HG03565 (cell line): ENCODE results near the gene SYCP3.

ENCODE experiments used
- ATAC-seq: cut with Tn5 transposase; IDR thresholded peaks from one replicate; pipeline ENCODE4 v1.9.1; 2021; ENCODE audit warnings: mild to moderate bottlenecking, moderate library complexity; ENCODE audit not compliant: unreplicated experiment

The SYCP3 gene

DNA sequence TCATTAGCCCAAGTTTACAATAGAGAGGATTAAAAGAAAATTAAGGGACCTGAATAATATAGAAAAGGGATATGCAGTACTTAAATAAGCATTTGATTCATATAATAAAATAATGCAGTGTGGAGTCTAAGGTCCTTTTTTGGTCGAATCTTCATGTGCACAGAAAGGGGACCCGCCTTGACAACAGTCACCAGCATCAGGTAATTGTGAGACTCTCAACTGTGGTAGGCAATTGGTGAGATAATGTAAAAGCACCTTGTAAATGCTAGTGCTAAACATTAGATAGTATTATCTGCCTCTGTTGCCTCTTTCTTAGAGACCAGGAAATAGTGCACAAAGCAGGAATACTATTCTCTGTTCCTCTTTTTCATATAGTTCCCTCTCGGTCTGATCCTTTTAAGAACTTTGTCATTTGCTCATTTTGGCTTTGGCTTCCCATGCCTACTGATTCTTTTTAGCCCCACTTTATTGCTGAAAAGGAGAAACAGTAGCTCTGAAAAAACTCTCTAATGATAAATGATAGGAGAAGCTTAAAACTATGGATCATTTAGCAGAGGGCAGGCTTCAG lies 24.3 kb downstream of the SYCP3 start:
- no peak for ATAC-seq

DNA sequence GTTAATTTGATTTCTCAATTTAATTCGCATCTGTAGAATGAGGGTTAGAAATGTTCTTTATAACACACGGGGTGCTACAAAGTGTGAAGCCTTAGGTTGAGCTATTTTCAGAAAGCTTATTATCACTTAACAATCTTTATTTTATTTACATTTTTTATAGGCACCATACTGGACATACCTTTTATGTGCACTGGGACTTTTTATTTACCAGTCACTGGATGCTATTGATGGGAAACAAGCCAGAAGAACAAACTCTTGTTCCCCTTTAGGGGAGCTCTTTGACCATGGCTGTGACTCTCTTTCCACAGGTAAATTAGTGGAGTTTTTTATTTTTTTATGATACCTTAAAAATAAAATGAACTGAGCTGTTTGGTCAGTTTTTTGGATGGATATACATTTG lies 25.3 kb downstream of the SYCP3 start:
- no peak for ATAC-seq

DNA sequence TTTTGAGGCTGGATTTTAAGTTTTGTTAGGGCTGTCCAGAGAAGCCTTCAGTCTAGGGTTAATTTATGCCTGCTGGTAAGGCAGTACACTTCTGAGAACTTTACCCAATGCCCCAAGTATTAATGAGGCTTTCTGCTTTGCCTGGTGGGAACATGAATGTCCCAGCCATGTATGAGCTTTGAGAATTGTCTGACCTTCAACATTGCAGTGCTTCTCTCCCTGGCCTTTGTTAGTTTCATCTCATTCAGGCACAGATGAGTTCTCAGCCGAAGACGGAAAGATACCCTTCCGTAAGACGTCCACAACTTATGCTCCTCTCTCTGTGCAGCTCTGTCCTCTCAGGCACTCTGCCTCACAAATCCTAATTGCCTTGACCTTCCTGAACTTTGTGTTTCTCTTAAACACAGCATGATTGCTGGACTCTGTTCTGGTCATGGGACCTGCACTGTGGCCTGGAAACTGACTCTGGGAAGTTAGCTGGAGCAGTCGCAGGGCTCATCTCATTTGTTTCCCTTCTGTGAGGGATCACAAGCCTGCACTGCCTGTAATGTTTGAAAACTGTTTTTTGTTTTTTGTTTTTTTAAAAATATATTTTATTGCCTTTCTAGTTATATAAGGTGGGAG lies 26.1 kb downstream of the SYCP3 start:
- no peak for ATAC-seq

DNA sequence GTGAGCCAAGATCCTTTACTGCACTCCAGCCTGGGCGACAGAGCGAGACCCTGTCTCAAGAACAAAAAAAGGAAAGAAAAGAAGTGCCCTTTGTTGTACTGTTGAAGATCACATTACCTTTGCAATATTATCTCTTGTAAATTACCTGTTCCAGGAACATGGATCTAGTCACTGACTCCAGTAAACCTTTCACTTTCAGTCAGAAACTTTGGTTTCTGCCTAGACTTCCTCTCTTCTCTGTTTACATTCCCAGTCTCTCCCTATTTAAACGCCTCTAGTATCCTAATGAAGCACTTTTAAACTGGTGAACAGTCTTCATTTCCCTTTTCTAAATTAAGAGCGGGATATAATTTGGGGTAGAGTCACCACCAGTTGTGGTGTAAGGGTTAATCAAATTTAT lies 29.0 kb downstream of the SYCP3 start:
- no peak for ATAC-seq

DNA sequence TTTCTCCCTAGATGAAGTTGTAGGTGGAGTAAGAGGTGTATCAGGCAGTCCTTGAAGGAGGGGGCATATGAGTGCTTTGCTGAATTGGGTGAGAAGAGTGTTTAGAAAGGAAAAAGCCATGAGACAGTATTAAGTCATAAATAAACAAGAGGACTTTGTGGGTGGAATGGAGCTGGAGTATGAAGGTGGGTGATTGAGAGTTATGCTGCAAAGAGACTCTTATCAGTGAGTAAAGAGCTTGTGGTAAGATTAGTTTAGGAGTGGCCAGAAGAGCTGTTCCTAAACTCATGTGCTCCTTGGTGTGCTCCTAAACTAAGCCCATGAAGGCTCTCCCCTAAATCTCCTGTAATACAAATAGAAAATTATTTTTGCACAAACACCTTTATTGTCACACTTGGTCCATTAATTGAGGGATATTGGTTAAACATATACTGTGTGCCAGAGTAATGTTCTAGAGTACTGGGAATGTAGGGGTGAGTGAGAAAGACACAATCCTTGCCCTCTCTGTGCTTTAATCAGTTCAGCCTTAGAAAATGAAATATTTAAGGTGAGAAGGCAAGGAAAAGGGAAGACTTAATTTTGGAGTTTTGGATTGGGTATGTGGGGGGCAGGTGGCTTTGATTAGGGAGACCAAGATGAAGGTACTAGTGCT lies 32.0 kb downstream of the SYCP3 start:
- ATAC-seq = no peak

DNA sequence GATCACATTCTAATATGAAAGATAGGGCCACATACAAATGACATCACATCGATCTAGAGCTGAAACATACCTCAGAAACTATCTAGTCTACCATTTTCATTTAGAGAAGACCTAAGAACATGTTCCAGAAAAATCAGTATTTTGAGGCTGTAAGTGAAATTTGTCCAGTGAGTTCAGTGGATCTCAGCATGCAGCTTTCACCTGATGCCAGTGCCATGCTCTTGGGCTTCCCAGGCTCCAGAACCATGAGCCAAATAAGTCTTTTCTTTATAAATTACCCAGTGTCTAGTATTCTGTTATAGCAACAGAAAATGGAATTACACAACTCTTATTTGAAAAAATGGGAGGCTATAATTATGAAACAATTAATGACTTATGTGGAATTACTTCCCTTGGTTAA lies 32.9 kb downstream of the SYCP3 start:
- no peak for ATAC-seq

DNA sequence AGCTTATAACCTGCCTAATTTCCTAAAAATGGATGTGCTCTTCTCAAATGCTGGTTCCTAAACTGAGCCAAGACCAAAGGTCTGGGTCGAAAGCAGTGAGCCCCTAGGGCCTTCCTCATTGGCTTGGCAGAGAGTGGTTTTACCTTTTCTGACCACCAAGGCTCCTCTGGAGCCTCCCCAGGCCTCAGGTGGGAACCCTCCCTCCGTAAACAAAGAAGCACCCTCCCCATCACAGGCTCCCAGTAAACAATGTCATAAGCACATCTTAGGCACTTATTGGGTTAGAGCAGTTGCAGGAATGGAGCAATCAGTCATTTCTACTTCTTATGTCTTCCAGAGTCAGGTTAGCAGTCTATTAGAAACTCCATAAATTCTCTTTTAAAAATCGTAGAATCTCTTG lies 35.8 kb downstream of the SYCP3 start:
- no peak for ATAC-seq

DNA sequence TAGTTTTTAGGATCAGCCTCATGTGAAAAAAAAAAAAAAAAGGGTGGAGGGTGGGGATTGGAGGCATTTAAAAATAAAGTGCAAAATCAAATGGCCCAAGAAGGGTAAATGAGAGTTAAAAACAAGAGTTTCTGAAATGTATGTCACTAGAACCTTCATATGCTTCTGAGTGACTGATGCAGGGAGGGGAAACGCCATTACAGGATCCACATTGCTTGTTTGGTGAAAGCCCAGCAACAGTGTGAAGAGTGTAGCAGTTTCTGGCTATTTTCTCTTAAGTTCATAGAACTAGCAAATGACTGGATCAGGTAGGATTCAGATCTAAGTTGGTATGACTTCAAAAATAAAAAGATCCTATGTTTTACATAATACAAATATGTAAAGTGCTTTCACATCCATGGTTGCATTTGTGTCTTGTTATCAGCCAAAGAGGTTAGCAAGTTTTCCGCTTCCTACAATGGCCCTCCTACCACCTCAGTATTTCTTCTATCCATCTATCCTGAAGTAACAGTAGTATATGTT lies 38.9 kb downstream of the SYCP3 start:
- no peak for ATAC-seq

DNA sequence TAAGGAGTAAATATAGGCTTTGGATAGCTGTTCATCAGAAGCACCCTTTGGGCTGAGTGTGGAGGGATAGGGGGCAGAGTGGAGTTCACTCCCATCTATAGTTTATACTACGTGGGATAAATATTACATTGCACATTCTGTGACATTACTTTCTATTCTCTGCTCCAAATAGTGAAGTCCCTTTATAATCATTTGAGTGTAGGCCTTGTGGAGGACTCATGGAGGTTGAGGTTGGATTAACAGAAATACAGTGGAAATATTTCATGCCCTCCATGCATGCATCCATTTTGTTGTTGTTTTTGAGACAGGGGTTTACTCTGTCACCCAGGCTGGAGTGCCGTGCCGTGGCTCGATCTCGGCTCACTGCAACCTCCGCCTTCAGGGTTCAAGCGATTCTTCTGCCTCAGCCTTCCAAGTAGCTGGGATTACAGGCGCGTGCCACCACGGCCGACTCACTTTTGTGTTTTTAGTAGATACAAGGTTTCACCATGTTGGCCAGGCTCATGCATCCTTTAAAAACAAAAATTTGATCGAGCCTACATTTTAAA lies 40.4 kb downstream of the SYCP3 start:
- ATAC-seq = no peak

DNA sequence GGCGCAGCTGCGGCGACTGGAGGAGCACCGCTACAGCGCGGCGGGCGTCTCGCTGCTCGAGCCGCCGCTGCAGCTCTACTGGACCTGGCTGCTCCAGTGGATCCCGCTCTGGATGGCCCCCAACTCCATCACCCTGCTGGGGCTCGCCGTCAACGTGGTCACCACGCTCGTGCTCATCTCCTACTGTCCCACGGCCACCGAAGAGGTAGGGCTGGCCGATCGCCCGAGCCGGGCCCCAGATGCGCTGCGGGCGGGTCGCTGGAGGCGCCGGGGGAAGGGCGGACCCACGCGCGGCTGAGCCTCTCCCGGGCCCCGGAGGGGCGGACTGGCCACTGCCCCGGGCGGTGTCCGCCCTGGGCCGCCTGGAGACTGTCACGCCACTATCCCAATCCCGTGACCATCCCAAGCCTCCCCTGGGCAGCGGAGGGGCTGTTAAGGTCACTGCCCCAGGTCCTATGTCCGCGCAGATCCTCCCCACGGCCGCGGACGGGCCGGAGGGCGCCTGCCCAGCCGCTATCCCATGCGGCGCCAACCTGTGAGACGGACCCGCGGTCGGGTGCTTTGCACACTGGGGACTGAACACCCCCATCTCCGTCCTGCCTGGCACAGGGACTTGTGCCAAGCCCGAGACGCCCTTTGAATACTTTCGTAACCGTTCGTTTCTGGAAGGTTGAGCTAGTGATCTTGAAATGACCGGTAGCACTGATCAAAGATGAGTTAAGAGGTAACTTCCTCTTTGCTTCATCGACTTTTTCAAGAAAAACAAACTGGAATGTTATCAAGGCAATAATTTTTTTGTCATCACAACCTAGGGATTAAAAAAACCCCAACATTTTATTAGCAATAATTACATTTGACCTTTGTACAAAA lies 41.1 kb downstream of the SYCP3 start:
- ATAC-seq = peak; percentile 12

DNA sequence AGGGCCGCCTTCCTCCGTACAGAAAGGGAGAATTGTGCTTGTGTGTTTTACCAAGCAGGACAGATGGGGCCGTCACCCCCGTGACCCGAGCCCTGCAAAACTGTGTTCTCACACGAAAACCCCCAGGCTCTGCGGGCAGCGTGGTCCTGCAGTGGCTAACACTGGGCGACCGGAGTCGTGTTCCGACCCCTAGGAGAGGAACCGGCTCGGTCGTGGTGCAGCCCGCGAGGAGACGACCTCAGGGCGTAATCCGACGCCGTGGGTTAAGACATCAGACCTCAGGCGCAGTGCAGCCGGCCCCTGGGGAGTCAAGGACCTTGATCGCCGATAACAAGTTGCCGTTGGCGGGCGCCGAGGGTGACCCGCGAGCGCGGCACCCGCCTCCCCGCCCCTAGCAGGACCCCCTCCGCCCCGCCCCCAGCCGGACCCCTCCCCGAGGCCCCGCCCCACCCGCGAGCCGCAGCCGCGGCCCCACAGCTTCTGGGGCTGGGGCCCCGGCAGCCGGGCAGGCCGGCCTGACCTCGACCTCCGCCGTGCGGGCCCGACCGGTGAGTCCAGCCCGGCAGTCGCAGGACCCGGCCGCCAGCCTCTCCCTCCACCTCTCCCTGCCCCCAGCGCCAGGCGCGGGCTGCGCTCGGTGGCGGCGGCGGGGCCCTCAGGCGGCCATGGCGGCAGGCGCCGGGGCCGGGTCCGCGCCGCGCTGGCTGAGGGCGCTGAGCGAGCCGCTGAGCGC lies 41.9 kb downstream of the SYCP3 start, which contains the start of gene CHPT1:
Gene CHPT1 (plus strand): TSS at position 444 of the 733 bp plus-strand sequence. CDS start 222 bp downstream, at position 666.
- peak; percentile 50 for ATAC-seq

DNA sequence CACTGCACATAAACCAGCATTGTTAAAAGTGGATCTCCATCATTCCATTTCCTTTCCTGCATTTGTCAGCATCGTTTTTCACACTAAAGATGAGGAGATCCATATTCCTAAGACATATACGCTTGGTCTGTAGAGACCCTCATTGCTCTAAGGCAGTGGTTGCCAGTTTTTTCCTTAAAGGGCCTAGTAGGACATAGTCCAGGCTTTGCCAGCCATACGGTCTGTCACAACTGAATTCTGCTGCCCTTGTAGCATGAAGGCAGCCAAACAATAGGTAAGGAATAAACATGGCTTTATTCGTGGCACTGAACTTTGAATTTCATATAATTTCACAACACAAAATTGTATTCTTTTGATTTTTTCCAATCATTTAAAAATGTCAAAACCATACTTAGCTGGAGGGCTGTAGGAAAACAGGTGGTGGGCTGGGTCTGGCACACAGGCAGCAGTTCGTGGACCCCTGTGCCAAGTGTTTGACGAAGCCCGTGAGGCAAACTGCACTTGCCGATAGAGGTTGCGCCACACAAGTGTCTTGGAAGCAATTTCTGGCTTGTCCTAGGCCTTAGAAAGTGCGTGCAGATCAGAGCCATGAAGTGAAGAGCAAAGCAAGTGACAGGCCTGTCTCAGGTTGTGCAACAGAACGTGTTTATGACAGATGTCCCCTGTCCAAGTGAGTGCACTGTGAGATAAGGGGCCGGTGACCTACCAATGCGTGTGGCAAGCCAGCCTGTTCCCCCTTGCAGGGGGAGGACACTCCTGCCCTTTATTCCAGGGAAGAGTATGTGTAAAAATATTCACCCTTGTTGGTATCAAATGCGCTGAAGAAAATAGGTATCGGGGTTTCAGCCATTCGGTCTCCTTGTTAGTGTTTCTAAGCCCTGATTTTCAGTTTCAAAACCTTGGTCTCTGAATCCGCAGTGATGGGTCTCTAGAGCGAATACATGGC lies 42.7 kb downstream of the SYCP3 start:
- ATAC-seq = peak; percentile 19

DNA sequence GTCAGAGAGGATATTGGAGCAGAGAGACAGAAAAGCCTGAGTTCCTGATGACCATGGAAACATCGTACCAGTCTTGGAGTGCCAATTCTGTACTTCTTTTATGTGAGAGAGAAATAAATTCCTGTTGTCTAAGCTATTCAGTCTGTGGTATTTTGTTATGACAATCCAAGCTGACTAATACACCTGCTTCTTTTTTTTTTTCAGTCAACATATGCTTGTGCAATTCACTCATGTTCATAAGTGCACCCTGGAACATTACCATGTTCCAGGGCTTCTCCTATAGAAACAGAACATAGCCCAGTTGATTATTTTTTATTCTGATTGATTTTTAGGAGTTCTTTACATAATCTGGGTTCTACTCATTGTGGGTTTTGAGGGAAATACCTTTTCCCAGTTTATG lies 43.6 kb downstream of the SYCP3 start:
- ATAC-seq = no peak

DNA sequence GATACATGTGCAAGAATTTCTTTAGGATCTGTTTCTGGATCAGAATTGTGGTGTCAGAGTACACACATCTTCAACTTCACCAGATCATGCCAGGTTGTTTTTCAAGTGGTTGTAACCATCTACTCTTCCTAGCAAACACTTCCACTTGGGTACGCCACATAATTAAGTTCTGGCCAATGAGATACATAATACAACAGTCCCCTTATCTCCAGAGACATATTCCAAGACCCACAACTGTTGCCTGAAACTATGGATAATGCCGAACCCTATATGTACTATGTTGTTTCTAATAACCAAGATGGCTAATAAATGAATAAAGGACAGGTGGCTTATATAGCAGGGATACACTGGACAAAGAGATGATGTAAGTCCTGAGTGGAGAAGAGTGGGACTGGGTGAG lies 44.3 kb downstream of the SYCP3 start:
- no peak for ATAC-seq

DNA sequence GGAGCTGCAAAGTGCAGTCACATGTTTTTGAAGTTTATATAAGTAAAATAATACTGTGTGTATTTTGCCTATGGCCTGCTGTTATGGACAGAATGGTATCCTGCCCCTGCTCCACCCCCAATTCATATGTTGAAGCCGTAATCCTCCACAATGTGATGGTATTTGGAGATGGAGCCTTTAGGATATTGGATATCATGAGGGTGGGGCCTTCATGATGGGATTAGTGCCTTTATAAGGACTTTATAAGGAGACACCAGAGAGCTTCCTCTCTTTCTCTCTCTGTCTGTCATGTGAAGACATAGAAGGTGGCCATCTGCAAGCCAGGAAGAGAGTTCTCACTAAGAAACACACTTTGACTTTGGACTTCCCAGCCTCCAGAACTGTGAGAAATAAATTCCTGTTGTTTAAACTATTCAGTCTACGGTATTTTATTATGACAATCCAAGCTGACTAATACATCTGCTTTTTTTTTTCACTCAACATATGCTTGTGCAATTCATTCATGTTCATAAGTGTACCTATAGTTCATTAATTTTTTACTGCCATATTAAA lies 44.9 kb downstream of the SYCP3 start:
- no peak for ATAC-seq

DNA sequence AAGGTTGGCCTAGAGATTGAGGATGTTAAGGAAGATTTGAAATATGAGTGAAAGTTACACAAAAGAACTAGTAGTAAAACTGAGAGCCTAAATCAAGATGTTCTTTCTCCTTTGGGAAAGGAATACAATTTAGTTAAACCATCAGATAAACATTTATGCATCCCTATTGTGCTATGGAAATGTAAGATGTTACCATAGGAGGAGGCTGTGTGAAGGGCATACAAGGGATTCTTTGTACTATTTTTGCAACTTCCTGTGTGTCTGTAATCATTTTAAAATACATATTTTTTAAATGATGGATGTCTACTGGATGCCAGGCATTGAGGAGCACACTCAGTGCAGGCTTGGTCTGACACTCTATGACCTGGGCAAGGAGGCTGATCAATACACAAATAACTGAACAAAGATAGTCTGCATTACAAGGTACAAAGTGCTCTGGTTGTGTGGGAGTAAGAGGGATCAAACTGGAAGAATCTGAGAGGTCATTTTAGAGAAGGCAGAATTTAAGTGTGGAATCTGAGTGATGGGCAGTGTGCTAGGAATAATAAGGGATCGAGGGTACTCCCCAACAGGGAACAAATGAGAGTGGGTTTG lies 47.7 kb downstream of the SYCP3 start:
- no peak for ATAC-seq

DNA sequence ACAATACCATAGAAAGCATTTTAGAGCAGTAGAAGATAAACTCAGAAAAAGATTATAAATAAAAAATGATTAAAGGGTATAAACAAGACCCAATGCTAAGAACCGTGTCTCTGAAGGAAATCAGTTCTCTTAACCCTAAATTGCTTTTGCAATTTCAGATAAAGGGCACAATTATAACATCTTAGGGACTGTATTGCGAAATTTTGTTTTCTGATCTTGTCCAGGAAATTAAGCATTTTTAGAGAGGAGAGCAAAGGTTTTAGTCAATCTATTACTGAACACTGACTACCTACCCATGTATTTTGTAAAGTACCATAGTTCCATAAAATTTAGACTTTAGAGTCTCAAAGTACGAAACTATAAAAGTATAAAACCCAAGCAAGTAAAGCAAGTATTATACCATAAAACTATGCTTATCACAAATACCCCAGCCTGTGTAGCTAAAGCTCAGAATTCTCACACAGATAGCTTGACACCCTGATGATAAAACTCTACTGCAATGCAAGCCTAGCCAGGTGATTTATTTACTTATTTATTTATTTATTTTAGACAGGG lies 48.6 kb downstream of the SYCP3 start:
- no peak for ATAC-seq

DNA sequence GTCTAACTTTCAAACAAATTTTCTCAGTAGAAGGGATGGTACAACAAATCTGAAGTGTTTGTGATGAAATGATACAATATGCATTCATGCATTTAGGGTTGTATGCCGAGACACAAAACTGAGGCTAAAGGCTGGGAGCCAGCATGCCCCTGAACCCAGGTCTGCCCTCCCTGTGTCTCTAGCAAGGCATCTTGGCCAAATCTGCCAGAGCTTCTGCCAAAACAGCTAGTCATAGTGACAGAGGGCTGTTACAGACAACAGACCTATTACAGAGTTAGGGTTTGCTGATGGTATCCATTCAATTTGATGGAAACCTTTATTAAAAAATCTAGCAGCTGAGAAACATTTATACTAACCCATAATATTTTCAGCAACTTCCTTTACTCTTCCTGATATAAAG lies 53.1 kb downstream of the SYCP3 start:
- no peak for ATAC-seq
